Activated CD8-positive, alpha-beta T cell treated with anti-CD3 and anti-CD28 coated beads for 36 hours (primary cell): ENCODE data around the gene GPR173. TPM values are rescaled to one million over a fixed set of nuclear protein-coding genes. Genes with fewer than 3 reads are reported as not detected.

ENCODE experiments used
- ATAC-seq: fragments of 200-7000 bp; cut with Tn5 transposase; one replicate; pipeline ENCODE4 v1.10.0; 2021; ENCODE audit warnings: mild to moderate bottlenecking, moderate library complexity
- CTCF ChIA-PET: fragments of 350-600 bp; sonication (Branson Sonifier 250); formaldehyde crosslinking; loops from one replicate; lab custom pipeline; 2021; ENCODE audit warnings: antibody characterized with exemption; lab: Charles Lee
- POLR2A ChIA-PET: fragments of 350-600 bp; sonication (Branson Sonifier 250); formaldehyde crosslinking; loops from one replicate; lab custom pipeline; 2021; ENCODE audit warnings: antibody characterized with exemption; lab: Charles Lee
- DNase-seq: peaks from one replicate; pipeline ENCODE4 v3.0.0-alpha.2; 2020
- H3K27ac Mint-ChIP-seq: one replicate; pipeline ENCODE4 v1.8.0; 2021; ENCODE audit warnings: mild to moderate bottlenecking, mixed read lengths
- H3K27me3 Mint-ChIP-seq: one replicate; pipeline ENCODE4 v1.8.0; 2021; ENCODE audit warnings: mixed read lengths
- H3K36me3 Mint-ChIP-seq: one replicate; pipeline ENCODE4 v1.8.0; 2021; ENCODE audit warnings: low read depth, mixed read lengths
- H3K4me1 Mint-ChIP-seq: one replicate; pipeline ENCODE4 v1.8.0; 2021; ENCODE audit warnings: low read depth, mixed read lengths
- H3K4me3 Mint-ChIP-seq: one replicate; pipeline ENCODE4 v1.8.0; 2021; ENCODE audit warnings: mild to moderate bottlenecking, moderate library complexity, mixed read lengths
- H3K9me3 Mint-ChIP-seq: one replicate; pipeline ENCODE4 v1.8.0; 2021; ENCODE audit warnings: mixed read lengths
- intact Hi-C: fragments of 100-400 bp; cut with micrococcal nuclease; formaldehyde crosslinking; loops from one replicate; pipeline ENCODE4 v1.10.0; 2022
- total RNA-seq, 2 experiments: library from RNA; stranded (reverse); gene quantifications; one replicate each; pipeline ENCODE4 v1.2.3, GENCODE V29; 2021
- TF ChIP-seq, protein P1 (sequence below): fragments of 200-600 bp; IDR thresholded peaks from one replicate; pipeline ENCODE4 v1.8.0; 2022; ENCODE audit warnings: antibody characterized with exemption, mild to moderate bottlenecking

Gene GPR173
- total RNA-seq, 2 experiments from 2014 or later = 0.36 to 0.70 TPM

DNA sequence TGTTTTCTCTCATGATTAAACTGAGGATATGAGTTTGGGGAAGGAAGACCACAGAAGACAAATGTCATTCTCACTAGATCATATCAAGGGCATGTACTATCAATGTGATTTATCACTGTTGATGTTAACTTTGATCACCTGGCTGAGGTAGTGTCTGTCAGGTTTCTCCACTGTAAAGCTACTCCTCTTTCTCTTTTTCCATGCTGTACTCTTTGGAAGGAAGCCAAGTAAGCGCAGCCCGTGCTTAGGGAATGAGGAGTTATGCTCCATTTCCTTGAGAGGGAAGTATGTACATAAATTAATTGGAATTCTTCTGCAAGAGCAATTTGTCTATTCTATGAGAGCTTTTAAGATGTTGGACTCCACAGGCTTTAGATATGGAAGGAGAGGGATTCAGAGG is 41.3 kb downstream of the GPR173 start:
- no peak overlapping the region for H3K4me3 Mint-ChIP-seq
- H3K4me1 Mint-ChIP-seq = peaks cover 38% of the 10 kb centered on the region
- intact Hi-C loops = loop anchor here (2.0 kb wide), 1 partner anchor 19 kb away; no protein-coding TSS in a partner anchor
- ATAC-seq (no peak), DNase-seq (no peak)
- ChIA-PET POLR2A (interaction anchor here (0.6 kb wide), 1 partner anchor 136 kb away, joined by 3 read pairs; no protein-coding TSS in a partner anchor), CTCF (interaction anchor here (0.9 to 2.7 kb wide), 3 partner anchors 17 to 93 kb away, joined by 3 to 20 read pairs (median 8); no protein-coding TSS in a partner anchor)
- no peaks in the 10 kb centered on the region for H3K27me3 Mint-ChIP-seq
- TF ChIP-seq, protein P1, sequence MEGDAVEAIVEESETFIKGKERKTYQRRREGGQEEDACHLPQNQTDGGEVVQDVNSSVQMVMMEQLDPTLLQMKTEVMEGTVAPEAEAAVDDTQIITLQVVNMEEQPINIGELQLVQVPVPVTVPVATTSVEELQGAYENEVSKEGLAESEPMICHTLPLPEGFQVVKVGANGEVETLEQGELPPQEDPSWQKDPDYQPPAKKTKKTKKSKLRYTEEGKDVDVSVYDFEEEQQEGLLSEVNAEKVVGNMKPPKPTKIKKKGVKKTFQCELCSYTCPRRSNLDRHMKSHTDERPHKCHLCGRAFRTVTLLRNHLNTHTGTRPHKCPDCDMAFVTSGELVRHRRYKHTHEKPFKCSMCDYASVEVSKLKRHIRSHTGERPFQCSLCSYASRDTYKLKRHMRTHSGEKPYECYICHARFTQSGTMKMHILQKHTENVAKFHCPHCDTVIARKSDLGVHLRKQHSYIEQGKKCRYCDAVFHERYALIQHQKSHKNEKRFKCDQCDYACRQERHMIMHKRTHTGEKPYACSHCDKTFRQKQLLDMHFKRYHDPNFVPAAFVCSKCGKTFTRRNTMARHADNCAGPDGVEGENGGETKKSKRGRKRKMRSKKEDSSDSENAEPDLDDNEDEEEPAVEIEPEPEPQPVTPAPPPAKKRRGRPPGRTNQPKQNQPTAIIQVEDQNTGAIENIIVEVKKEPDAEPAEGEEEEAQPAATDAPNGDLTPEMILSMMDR = no peak
- peaks cover 28% of the 10 kb centered on the region for H3K36me3 Mint-ChIP-seq
- H3K27ac Mint-ChIP-seq = no peak overlapping the region
- H3K9me3 Mint-ChIP-seq = no peaks in the 10 kb centered on the region

DNA sequence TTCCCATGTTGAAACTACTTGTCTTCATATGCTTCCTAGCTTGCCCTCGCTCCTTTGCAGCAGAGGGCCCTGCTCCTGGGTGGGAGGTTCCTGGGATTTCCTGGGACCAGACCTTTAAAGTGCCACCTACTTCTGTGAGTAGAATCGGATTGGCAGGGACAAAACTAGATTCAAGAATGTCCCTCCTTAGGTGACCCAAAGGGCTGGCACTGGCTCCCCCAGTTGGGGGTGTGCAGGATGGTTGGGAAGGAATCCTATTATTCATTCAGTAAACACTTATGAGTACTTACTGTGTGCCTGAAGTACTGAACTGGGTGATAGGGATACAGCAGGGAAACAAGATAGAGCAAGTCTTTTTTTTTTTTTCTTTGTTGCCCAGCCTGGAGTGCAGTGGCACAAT is 42.8 kb downstream of the GPR173 start:
- Mint-ChIP-seq H3K27ac (no peak overlapping the region), H3K36me3 (peaks cover 15% of the 10 kb centered on the region), H3K4me1 (peaks cover 34% of the 10 kb centered on the region), H3K4me3 (no peak overlapping the region), H3K9me3 (no peaks in the 10 kb centered on the region), H3K27me3 (no peaks in the 10 kb centered on the region)
- DNase-seq (no peak), ATAC-seq (no peak)
- intact Hi-C loops = no loop called here
- CTCF ChIA-PET = interaction anchor here (1.9 kb wide), 1 partner anchor 19 kb away, joined by 5 read pairs; no protein-coding TSS in a partner anchor
- POLR2A ChIA-PET = no interaction called here
- TF ChIP-seq, protein P1 = no peak

DNA sequence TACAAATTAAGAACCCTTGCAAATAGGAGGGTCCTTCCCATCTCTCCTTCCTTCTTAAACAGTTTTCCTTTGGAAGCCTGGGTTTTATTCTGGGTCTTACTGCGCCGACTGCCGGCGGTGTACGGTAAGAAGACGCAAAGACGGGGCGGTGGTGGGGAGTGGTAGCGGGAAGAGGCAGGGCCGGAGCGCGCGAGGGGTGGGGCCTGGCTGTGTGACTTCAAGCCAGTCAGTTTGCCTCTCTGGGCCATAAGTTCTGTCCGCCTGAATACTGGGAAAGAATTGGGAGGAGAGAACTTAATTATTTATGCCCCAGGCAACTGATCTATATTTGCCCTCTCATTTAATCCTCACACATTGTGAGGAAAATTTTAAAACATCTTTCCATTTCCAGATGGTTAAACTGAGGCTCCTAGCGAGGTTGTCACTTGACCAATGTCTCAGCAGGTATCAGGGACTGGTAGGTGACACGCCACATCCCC is 44.6 kb downstream of the GPR173 start:
- DNase-seq (peak; percentile 87), ATAC-seq (peak; percentile 71)
- intact Hi-C loops = no loop called here
- Mint-ChIP-seq H3K27me3 (no peaks in the 10 kb centered on the region), H3K27ac (peak overlapping the region; percentile 90), H3K4me3 (peak overlapping the region; percentile 93), H3K36me3 (peaks cover 3% of the 10 kb centered on the region), H3K9me3 (no peaks in the 10 kb centered on the region), H3K4me1 (peaks cover 16% of the 10 kb centered on the region)
- POLR2A ChIA-PET = no interaction called here
- TF ChIP-seq, protein P1 = peak; percentile 49
- CTCF ChIA-PET = interaction anchor here (0.8 kb wide), 1 partner anchor 21 kb away, joined by 3 read pairs; no protein-coding TSS in a partner anchor

GRCh38 chrX:53093748-53094581 is 45.4 kb downstream of the GPR173 start, which contains the start of gene KANTR:
Gene KANTR, plus strand, starts transcription at chrX:53094142. Its CDS starts 30,131 bp downstream, at chrX:53124273.
- H3K27ac Mint-ChIP-seq = peak within 1 kb of the TSS; percentile 90
- peak; percentile 87 for ATAC-seq
- POLR2A ChIA-PET = interaction anchor here (1.0 kb wide), 1 partner anchor 12 kb away, joined by 4 read pairs; the partner anchor contains the start of gene TSPYL2
- intact Hi-C loops = no loop called here
- H3K4me3 Mint-ChIP-seq = peak within 1 kb of the TSS; percentile 93
- DNase-seq = peak; percentile 88
- peaks cover 9% of the 10 kb centered on the region for H3K4me1 Mint-ChIP-seq
- H3K36me3 Mint-ChIP-seq = no peaks in the 10 kb centered on the region
- TF ChIP-seq, protein P1 = no peak
- H3K9me3 Mint-ChIP-seq = no peaks in the 10 kb centered on the region
- no peaks in the 10 kb centered on the region for H3K27me3 Mint-ChIP-seq
- CTCF ChIA-PET = interaction anchor here (1.8 kb wide), 1 partner anchor 22 kb away, joined by 9 read pairs; no protein-coding TSS in a partner anchor
